Stimulated activated CD4-positive, alpha-beta T cell treated with anti-CD3 and anti-CD28 coated beads, Interleukin-2, amount 100 ng/mL, for 4 hours (primary cell): ENCODE results near the gene NME3.
"Not testable (repeated sequence)": the region's sequence is repeated elsewhere in the genome, so short reads cannot be mapped to it uniquely, and the experiment has no call there.

Source experiments
- DNase-seq: peaks from one replicate; pipeline ENCODE4 v3.0.0-alpha.2; 2020; ENCODE audit warnings: low read depth

Gene NME3

GRCh38 chr16:1747934-1748333, 23.4 kb downstream of the NME3 start:
- DNase-seq = no peak

DNA sequence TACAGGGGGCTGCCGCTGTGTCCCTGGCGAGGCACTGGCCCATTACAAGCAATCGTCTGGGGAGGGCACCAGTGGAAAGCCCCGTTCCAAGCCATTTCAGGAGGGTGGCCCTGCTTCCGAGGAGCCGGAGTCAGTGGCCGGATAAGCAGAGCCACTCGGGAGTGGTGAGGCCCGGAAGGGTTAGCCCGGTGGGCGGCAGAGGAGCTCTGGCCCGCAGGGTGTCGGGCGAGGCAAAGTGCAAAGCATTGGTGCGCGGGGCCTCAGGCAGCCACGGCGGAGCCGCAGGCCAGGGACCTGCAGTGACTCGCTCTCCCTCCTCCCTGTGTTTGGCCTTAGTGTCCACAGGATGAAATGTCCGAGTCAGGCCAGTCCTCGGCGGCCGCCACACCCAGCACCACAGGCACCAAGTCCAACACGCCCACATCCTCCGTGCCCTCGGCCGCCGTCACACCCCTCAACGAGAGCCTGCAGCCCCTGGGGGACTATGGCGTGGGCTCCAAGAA, 24.6 kb downstream of the NME3 start:
- no peak for DNase-seq

GRCh38 chr16:1745900-1746692, 25.2 kb downstream of the NME3 start:
- no peak for DNase-seq

DNA sequence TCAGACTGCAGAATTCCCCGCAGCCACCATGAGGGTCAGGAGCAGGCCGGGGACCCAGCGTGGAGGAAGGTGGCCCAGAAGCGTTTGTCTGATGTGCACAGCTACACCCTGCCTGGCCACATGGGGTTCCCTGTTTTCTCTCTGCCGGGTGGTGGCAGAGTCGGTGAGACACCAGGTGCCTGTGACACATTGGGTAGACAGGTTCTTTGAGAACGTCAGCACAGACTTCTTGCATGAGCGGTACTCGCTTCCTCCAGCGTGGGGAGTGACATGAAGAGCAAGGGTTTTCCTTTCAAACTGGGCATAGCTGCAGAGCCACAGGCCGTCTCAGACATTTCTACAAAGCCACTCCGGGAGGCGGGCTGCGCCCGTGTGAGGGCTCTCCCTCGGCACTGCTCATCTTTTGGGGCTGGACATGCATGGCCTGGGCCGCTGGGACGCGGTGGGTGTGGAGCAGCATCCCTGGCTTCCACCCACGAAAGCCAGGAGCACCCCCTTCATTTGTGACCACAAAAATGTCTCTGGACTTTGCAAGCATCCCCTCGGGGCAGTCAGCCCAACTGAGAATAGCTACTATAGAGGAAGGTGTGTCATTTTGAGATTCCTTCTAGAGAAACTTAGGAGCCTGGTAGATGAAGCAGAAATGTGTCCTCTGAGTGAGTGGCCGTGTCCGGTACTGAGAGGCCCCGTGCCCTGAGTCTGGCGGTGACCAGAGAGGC, 26.0 kb downstream of the NME3 start:
- DNase-seq = no peak

- no peak for DNase-seq
Measured at GRCh38 chr16:1744338-1744840, 27.0 kb downstream of the NME3 start.

DNA sequence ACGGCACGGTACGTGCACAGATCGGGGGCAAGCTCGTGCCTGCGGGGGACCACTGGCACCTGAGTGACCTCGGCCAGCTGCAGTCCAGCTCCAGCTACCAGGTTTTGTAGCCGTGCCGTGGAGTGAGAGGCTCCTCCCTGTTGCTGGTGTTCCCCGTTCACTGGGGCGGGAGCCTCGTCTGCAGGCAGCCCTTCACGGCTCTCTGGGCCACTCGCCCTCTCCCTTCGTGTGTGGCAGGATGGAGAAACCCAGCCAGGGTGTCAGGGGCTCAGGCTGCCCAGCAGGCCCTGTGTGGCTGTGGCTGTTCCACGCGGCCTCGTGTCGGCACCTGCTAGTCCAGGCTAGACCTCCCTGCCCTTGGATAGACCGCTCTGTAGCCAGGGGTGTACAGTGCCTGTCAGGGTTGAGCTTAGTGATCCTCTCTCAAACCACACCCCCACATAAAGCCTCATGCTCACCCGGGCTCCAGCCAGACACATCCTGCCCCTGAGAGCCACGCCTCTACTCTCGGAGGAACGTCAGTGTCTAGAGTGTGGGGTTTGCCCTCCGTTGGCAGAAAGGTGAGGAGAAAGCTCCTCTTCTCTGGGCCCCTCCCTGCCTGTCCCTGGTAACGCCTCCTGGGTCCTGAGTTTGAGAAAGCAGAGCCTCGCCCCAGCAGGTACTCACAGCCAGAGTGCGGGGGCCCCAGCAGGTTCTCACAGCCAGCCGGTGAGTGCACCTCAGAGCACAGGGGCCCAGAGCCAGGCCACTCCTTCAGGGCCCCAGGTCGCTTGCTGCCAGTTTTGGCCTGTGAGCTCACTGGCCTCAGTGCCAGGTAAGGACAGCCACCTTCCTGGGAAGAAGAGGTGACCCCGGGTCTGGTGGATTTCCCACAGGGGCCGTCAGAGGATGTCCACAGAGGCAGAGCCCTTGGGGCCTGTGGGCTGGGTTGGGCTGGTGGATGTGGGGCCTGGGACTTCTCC, 27.7 kb downstream of the NME3 start:
- DNase-seq = no peak

- no peak for DNase-seq
Measured at GRCh38 chr16:1741553-1742165, 29.7 kb downstream of the NME3 start.

DNA sequence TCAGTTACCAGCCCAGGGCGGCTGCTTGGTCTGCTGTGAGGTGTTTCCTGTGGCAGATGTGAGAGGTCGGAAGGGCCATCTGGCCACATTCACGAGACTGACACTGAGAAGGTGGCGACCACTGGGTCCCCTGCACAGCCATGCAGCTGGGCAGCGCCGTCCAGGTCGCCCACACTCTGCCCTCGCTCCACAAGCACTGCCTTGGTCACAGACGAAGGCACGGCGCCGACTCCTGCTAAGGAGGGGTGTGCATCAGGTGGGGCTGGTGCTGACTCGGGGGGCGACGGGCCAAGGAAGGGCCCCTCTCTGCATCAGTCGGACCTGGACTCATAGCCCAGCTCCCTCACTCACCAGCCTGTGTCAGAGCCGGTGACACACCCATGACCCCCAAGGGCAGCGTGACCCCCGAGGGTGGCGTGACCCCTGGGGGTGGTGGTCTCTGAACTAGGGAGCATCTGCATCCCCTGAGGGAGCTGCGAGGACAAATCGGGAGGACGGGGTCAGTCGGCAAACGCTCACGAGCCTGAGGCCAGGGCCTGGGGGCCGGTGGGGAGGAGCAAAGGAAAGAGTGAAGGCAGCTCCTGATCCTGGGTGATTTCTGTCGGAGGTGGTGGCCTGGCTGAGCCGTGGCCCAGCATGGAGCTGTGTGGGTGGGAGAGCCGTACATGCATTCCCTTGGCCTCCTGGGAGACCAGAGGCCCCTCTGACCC, 30.4 kb downstream of the NME3 start:
- DNase-seq = no peak

GRCh38 chr16:1740234-1740633, 31.1 kb downstream of the NME3 start:
- no peak for DNase-seq

GRCh38 chr16:1734816-1735215, 36.5 kb downstream of the NME3 start:
- DNase-seq = no peak

- no peak for DNase-seq
Measured at GRCh38 chr16:1734123-1734522, 37.2 kb downstream of the NME3 start.

GRCh38 chr16:1732551-1732987, 38.8 kb downstream of the NME3 start:
- not testable (repeated sequence) for DNase-seq

DNA sequence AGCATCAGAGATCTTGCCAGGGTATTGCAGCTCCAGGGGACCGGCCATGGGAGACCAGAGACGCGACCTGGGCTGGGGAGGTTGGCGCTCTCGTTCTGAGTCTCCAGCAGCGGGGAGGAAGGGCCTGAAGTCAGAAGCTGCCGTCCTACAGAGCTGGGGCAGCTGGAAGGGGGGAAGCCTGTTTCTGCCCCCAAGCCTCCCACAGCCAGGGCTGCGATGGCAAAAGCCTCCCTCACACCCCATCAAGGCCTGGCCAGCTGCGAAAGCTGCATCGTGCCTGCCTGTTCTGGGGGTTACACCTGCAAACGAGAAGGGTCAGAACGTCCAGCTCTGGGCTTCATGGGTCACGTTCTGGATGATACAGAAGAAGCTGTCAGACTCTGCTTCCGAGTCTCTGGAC, 39.3 kb downstream of the NME3 start:
- DNase-seq = no peak

GRCh38 chr16:1731603-1732002, 39.7 kb downstream of the NME3 start:
- DNase-seq = no peak

GRCh38 chr16:1731073-1731472, 40.3 kb downstream of the NME3 start:
- no peak for DNase-seq

DNA sequence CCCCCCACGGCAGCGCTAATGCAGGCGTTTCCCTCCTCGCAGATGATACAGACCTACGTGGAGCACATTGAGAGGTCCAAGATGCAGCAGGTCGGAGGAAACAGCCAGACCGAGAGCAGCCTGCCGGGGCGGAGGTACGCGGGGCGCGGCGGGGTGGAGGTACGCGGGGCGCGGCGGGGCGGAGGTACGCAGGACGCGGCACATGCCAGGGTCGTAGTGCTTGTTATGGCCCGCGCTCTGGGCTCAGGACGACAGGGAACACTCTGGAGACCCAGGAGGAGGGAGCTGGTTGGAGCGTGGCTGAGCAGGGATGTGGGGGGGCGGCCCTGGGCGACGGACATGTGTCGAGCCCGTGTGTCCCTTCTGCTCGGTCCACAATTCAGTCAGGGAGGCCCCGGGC, 41.9 kb downstream of the NME3 start:
- DNase-seq = no peak

DNA sequence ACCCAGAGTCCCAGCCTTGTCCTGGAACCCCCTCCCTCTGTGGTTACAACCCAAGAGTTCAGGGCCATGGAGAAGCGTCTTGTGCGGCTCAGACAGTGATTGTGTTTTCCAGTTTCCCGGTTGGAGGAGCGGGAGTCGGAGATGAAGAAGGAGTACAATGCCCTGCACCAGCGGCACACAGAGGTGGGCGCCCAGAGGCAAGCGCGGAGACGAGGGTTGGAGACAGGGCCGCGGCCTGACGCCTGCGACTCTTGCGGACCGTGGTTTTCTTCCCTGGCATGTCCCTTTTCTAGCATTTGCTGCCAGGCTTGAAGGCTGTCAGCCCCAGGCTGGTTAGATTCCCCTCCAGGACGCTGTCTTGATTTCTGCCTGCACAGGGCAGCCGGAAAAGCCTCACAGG, 42.3 kb downstream of the NME3 start:
- no peak for DNase-seq

GRCh38 chr16:1727651-1728624, 43.4 kb downstream of the NME3 start:
- DNase-seq = no peak

GRCh38 chr16:1726661-1727502, 44.5 kb downstream of the NME3 start:
- DNase-seq = no peak
